ENCODE measurements around the gene GRID2.

The GRID2 gene

GRCh38 chr4:93719552-93719951, 1415.8 kb downstream of the GRID2 start:
- DNase-seq = no peak

GRCh38 chr4:93722446-93722845, 1418.7 kb downstream of the GRID2 start:
- DNase-seq = no peak

- DNase-seq = no peak
These were observed 1426.5 kb downstream of the GRID2 start for GRCh38 chr4:93730251-93730650.

- DNase-seq = no peak
These were observed 1427.0 kb downstream of the GRID2 start for GRCh38 chr4:93730760-93731159.

GRCh38 chr4:93731456-93731855, 1427.7 kb downstream of the GRID2 start:
- no peak for DNase-seq

- DNase-seq = no peak
These were observed 1428.7 kb downstream of the GRID2 start for GRCh38 chr4:93732509-93732908.

GRCh38 chr4:93740890-93741289, 1437.1 kb downstream of the GRID2 start:
- DNase-seq = no peak

GRCh38 chr4:93743022-93743421, 1439.3 kb downstream of the GRID2 start:
- DNase-seq = no peak

GRCh38 chr4:93743635-93744034, 1439.9 kb downstream of the GRID2 start:
- DNase-seq = no peak

GRCh38 chr4:93744961-93745360, 1441.2 kb downstream of the GRID2 start:
- DNase-seq = no peak

GRCh38 chr4:93746031-93746430, 1442.3 kb downstream of the GRID2 start:
- DNase-seq = no peak

- no peak for DNase-seq
These were observed 1443.5 kb downstream of the GRID2 start for GRCh38 chr4:93747220-93747619.

- DNase-seq = no peak
These were observed 1444.9 kb downstream of the GRID2 start for GRCh38 chr4:93748373-93749291.

- no peak for DNase-seq
These were observed 1445.6 kb downstream of the GRID2 start for GRCh38 chr4:93749292-93749761.

GRCh38 chr4:93751411-93751810, 1447.6 kb downstream of the GRID2 start:
- no peak for DNase-seq

- no peak for DNase-seq
These were observed 1452.3 kb downstream of the GRID2 start for GRCh38 chr4:93756101-93756500.

- no peak for DNase-seq
These were observed 1455.7 kb downstream of the GRID2 start for GRCh38 chr4:93759506-93759905.

GRCh38 chr4:93760284-93760683, 1456.5 kb downstream of the GRID2 start:
- DNase-seq = no peak

- no peak for DNase-seq
These were observed 1457.5 kb downstream of the GRID2 start for GRCh38 chr4:93761286-93761685.

- DNase-seq = no peak
These were observed 1461.0 kb downstream of the GRID2 start for GRCh38 chr4:93764639-93765246.

GRCh38 chr4:93767917-93768316, 1464.2 kb downstream of the GRID2 start:
- no peak for DNase-seq

- DNase-seq = no peak
These were observed 1466.4 kb downstream of the GRID2 start for GRCh38 chr4:93770201-93770600.

GRCh38 chr4:93771640-93772411, 1468.1 kb downstream of the GRID2 start:
- DNase-seq = no peak
